H1 (cell line): ENCODE data around the gene ELMO1. TPM values are rescaled to one million over a fixed set of nuclear protein-coding genes. Genes with fewer than 3 reads are reported as not detected.

Experiments used
- CTCF ChIA-PET: fragments of 300-600 bp; sonication (Branson Sonifier 250); formaldehyde crosslinking; loops from one replicate; lab custom pipeline; 2021; ENCODE audit not compliant: partially characterized antibody; lab: Charles Lee
- POLR2A ChIA-PET: fragments of 300-600 bp; sonication (Branson Sonifier 250); formaldehyde crosslinking; loops from one replicate; lab custom pipeline; 2021; ENCODE audit warnings: inconsistent platforms; ENCODE audit not compliant: partially characterized antibody; lab: Charles Lee
- DNase-seq, 2 experiments: peaks; one replicate each; pipeline versions ENCODE4 v3.0.0 to v3.0.0-alpha.2; 2010 to 2022; ENCODE audit warnings: low spot score in 2 of 2, low read depth in 1 of 2, mixed read lengths in 1 of 2
- FAIRE-seq: peaks from 2 replicates; lab custom pipeline; 2011; peaks lifted over from hg19 to GRCh38; lab: Jason Lieb, UNC
- H2AFZ ChIP-seq: 2 replicates; pipeline ENCODE4 v1.8.1; 2012; ENCODE audit warnings: low read length, inconsistent platforms
- H2AK5ac ChIP-seq: 2 replicates; pipeline ENCODE4 v1.6.1; 2013; ENCODE audit warnings: low read depth, low read length
- H2BK120ac ChIP-seq: replicated peaks from 2 replicates; pipeline ENCODE3; 2013; ENCODE audit warnings: low read depth, low read length, inconsistent platforms
- H2BK12ac ChIP-seq: 2 replicates; pipeline ENCODE4 v1.6.1; 2013; ENCODE audit warnings: low read depth, low read length
- H2BK15ac ChIP-seq: 2 replicates; pipeline ENCODE4 v1.6.1; 2013; ENCODE audit warnings: low read length
- H2BK20ac ChIP-seq: 2 replicates; pipeline ENCODE4 v1.6.1; 2013; ENCODE audit warnings: low read length
- H2BK5ac ChIP-seq: 2 replicates; pipeline ENCODE4 v1.6.1; 2013; ENCODE audit warnings: low read depth, low read length
- H3K14ac ChIP-seq: 2 replicates; pipeline ENCODE4 v1.6.1; 2013; ENCODE audit warnings: inconsistent platforms; ENCODE audit not compliant: insufficient read length
- H3K18ac ChIP-seq: 2 replicates; pipeline ENCODE4 v1.6.1; 2013; ENCODE audit warnings: low read length; ENCODE audit errors: extremely low read depth
- H3K23ac ChIP-seq: 2 replicates; pipeline ENCODE4 v1.6.1; 2013; ENCODE audit warnings: inconsistent platforms; ENCODE audit not compliant: insufficient read length
- H3K23me2 ChIP-seq: 2 replicates; pipeline ENCODE4 v1.6.1; 2013; ENCODE audit warnings: low read depth, low read length
- H3K27ac ChIP-seq: 2 replicates; pipeline ENCODE4 v1.6.1; 2011; ENCODE audit warnings: low read depth, low read length, inconsistent platforms
- H3K27me3 ChIP-seq, 4 experiments: replicated peaks in 1 of 4; 1 replicate in 1 of 4; 2 replicates in 3 of 4; pipeline versions ENCODE4 v1.6.1 to v1.8.1; 2011 to 2013; ENCODE audit warnings: low read length in 3 of 4, mild to moderate bottlenecking in 3 of 4, inconsistent platforms in 2 of 4, mixed read lengths in 2 of 4, moderate library complexity in 1 of 4; ENCODE audit not compliant: control insufficient read depth in 3 of 4, insufficient read depth in 3 of 4; ENCODE audit errors: extremely low read depth in 1 of 4
- H3K36me3 ChIP-seq, 4 experiments: 2 replicates each; pipeline versions ENCODE4 v1.6.1 to v1.8.1; 2011 to 2013; ENCODE audit warnings: mild to moderate bottlenecking in 4 of 4, low read length in 3 of 4, moderate library complexity in 2 of 4, control low read depth in 1 of 4, inconsistent platforms in 1 of 4; ENCODE audit not compliant: insufficient read depth in 4 of 4, control insufficient read depth in 2 of 4
- H3K4ac ChIP-seq: replicated peaks from 2 replicates; pipeline ENCODE3; 2013; ENCODE audit warnings: low read length, low read depth, mixed read lengths, inconsistent platforms; ENCODE audit not compliant: insufficient read length
- H3K4me1 ChIP-seq, 4 experiments: replicated peaks in 1 of 4; 1 replicate in 1 of 4; 2 replicates in 3 of 4; pipeline versions ENCODE4 v1.6.1 to v1.8.1; 2011 to 2013; ENCODE audit warnings: low read length in 3 of 4, inconsistent platforms in 2 of 4, mixed read lengths in 1 of 4; ENCODE audit not compliant: insufficient read depth in 4 of 4, control insufficient read depth in 3 of 4
- H3K4me2 ChIP-seq, 2 experiments: 2 replicates each; pipeline versions ENCODE4 v1.6.1 to v1.8.1; 2011 to 2013; ENCODE audit warnings: low read depth in 2 of 2, low read length in 2 of 2, control low read depth in 1 of 2, inconsistent platforms in 1 of 2, mild to moderate bottlenecking in 1 of 2; ENCODE audit not compliant: insufficient read depth in 1 of 2
- H3K4me3 ChIP-seq, 4 experiments: fragments of 200-600, 300-600 bp in 1 of 4; sonication (generic), shearing (Covaris generic), sonication (Bioruptor Twin) in 1 of 4; 2 replicates each; pipeline versions ENCODE4 v1.5.1 to v1.8.1; 2011 to 2016; ENCODE audit warnings: low read length in 4 of 4, low read depth in 3 of 4, control low read depth in 2 of 4, inconsistent platforms in 2 of 4, mild to moderate bottlenecking in 2 of 4, mixed read lengths in 1 of 4, moderate library complexity in 1 of 4; ENCODE audit not compliant: insufficient read depth in 2 of 4; ENCODE audit errors: extremely low read depth in 1 of 4
- H3K56ac ChIP-seq: replicated peaks from 2 replicates; pipeline ENCODE3; 2013; ENCODE audit warnings: low read depth, mild to moderate bottlenecking, mixed read lengths, low read length, inconsistent platforms; ENCODE audit not compliant: insufficient read length
- H3K79me1 ChIP-seq: 2 replicates; pipeline ENCODE4 v1.6.1; 2013; ENCODE audit warnings: low read depth, low read length, control low read depth
- H3K79me2 ChIP-seq, 2 experiments: 2 replicates each; pipeline versions ENCODE4 v1.6.1 to v1.8.1; 2012 to 2013; ENCODE audit warnings: low read length in 2 of 2, mild to moderate bottlenecking in 2 of 2, inconsistent platforms in 1 of 2; ENCODE audit not compliant: insufficient read depth in 2 of 2, control insufficient read depth in 1 of 2
- H3K9ac ChIP-seq, 4 experiments: replicated peaks in 1 of 4; 1 replicate in 1 of 4; 2 replicates in 3 of 4; pipeline versions ENCODE4 v1.6.1 to v1.8.1; 2011 to 2013; ENCODE audit warnings: low read depth in 3 of 4, low read length in 3 of 4, control low read depth in 2 of 4, mild to moderate bottlenecking in 2 of 4, moderate library complexity in 2 of 4, inconsistent platforms in 1 of 4; ENCODE audit errors: extremely low read depth in 1 of 4
- H3K9me3 ChIP-seq, 2 experiments: 2 replicates each; pipeline versions ENCODE4 v1.6.1 to v1.8.1; 2012 to 2013; ENCODE audit warnings: mild to moderate bottlenecking in 2 of 2, moderate library complexity in 2 of 2, control low read depth in 1 of 2, inconsistent platforms in 1 of 2, low read depth in 1 of 2, low read length in 1 of 2, mixed read lengths in 1 of 2; ENCODE audit not compliant: insufficient read depth in 2 of 2
- H4K20me1 ChIP-seq, 2 experiments: replicated peaks in 1 of 2; 2 replicates each; pipeline versions ENCODE3 to v1.8.1; 2011 to 2013; ENCODE audit warnings: inconsistent platforms in 2 of 2, low read length in 2 of 2, mild to moderate bottlenecking in 1 of 2; ENCODE audit not compliant: insufficient read depth in 2 of 2, control insufficient read depth in 1 of 2
- H4K5ac ChIP-seq: 2 replicates; pipeline ENCODE4 v1.6.1; 2013; ENCODE audit warnings: low read length, low read depth, mixed read lengths, inconsistent platforms; ENCODE audit not compliant: insufficient read length
- H4K8ac ChIP-seq: 2 replicates; pipeline ENCODE4 v1.8.0; 2013; ENCODE audit warnings: mild to moderate bottlenecking, moderate library complexity, low read length, inconsistent platforms; ENCODE audit not compliant: insufficient read depth; ENCODE audit errors: extremely low read depth
- H4K91ac ChIP-seq: replicated peaks from 2 replicates; pipeline ENCODE3; 2013; ENCODE audit warnings: low read length, mixed read lengths, inconsistent platforms; ENCODE audit not compliant: insufficient read length
- BCL11A ChIP-seq, 2 experiments: IDR thresholded peaks; one replicate each; pipeline ENCODE4 v1.6.1; 2011; ENCODE audit warnings: low read depth in 2 of 2, low read length in 2 of 2, mild to moderate bottlenecking in 2 of 2
- CEBPB ChIP-seq: IDR thresholded peaks from 2 replicates; pipeline ENCODE4 v1.6.1; 2012; ENCODE audit warnings: low read depth, low read length
- HDAC2 ChIP-seq, 2 experiments: fragments of 300-600 bp in 1 of 2; sonication (generic) in 1 of 2; IDR thresholded peaks; 2 replicates each; pipeline ENCODE4 v1.6.1; 2011 to 2012; ENCODE audit warnings: low read depth in 2 of 2, low read length in 2 of 2, mild to moderate bottlenecking in 2 of 2, moderate library complexity in 2 of 2, borderline replicate concordance in 1 of 2, inconsistent platforms in 1 of 2
- RXRA ChIP-seq: IDR thresholded peaks from 2 replicates; pipeline ENCODE4 v1.6.1; 2011; ENCODE audit warnings: low read depth, mild to moderate bottlenecking, low read length, moderate library complexity; ENCODE audit not compliant: insufficient read depth
- SAP30 ChIP-seq: fragments of 300-600 bp; sonication (generic); IDR thresholded peaks from 2 replicates; pipeline ENCODE4 v1.7.1; 2012; ENCODE audit warnings: low read length, moderate library complexity, mild to moderate bottlenecking, inconsistent platforms; ENCODE audit not compliant: insufficient read depth, insufficient replicate concordance
- TAF7 ChIP-seq: optimal IDR thresholded peaks from 2 replicates; pipeline ENCODE3; 2011; ENCODE audit warnings: low read depth, mild to moderate bottlenecking, inconsistent platforms, low read length, moderate library complexity, borderline replicate concordance
- WGBS, 2 experiments: shearing (Covaris generic) in 1 of 2; methylation state at CpG; one replicate each; pipeline versions ENCODE4 v1.1.6 to v1.1.7; 2013 to 2015; ENCODE audit warnings: low lambda C conversion rate in 2 of 2, mixed read lengths in 2 of 2, inconsistent platforms in 1 of 2, low coverage in 1 of 2, missing lambda C conversion rate in 1 of 2; ENCODE audit not compliant: insufficient replicate concordance in 2 of 2, insufficient coverage in 1 of 2, insufficient read length in 1 of 2; ENCODE audit errors: extremely low coverage in 1 of 2, missing lambda C conversion rate in 1 of 2; 5-methylcytosine and 5-hydroxymethylcytosine counted together
- polyA plus RNA-seq, 7 experiments: library from polyadenylated mRNA; depleted of rRNA in 3 of 7; stranded (reverse) in 5 of 7; unstranded in 2 of 7; fragments of >200 nt in 5 of 7; fragments of 200-250 nt in 2 of 7; gene quantifications; 1 replicate in 5 of 7; 2 replicates in 1 of 7; 4 replicates in 1 of 7; pipeline versions ENCODE4 v1.2.1 to v1.2.3, GENCODE V29; 2011 to 2013; ENCODE audit warnings: missing spikeins in 2 of 7, mixed read lengths in 2 of 7
- total RNA-seq: library from RNA; stranded (reverse); fragmentation: NEBNext Ultra II Directional; extraction: Animal tissue kit (Norgen Biotek cat#: 25700); gene quantifications from 2 replicates; pipeline ENCODE4 v1.2.1, GENCODE V29; 2021
- TF ChIP-seq, protein P1 (sequence below): IDR thresholded peaks from 2 replicates; pipeline ENCODE4 v1.6.1; 2011; ENCODE audit warnings: low read length, improper control_type of control experiment

The ELMO1 gene
- total and polyA plus RNA-seq, 2 of the 8 experiments (the other 6 are each of a cell fraction or from before 2014, with no cell fraction given) = 18.4 to 21.0 TPM

DNA sequence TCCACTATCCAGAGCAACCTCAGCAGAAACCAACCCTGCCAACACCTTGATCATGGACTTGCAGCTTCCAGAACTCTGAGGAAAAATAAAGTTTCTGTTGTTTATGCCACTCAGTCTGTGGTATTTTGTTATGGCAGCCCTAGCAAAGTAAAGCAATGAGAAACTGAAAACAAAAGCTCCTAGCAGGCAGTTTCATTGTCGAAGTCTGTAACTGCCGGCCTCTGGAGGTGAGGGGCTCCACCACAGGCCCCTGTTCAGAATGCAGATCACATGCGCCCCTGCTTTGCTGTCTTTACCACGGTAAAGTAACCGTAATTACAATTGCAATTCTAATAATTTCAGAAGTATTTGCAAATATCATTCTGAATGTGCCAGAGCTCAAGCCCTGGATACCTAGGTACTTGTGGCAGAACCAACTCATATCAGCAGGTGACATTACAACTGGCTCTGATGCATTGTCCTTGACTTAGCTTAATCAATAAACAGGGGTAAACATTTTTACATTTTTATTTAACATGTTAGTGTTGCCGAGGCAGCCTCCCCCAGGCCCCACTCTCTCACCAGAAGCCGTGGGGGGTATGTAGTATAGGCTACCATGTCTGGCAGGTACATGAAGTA, 193.2 kb downstream of the ELMO1 start:
- no peak overlapping the region for H3K56ac ChIP-seq
- H3K9ac ChIP-seq = no peak overlapping the region
- H3K27ac ChIP-seq = no peak overlapping the region
- H2BK5ac ChIP-seq = no peak overlapping the region
- no peak overlapping the region for H2BK12ac ChIP-seq
- no peak overlapping the region for H3K4me2 ChIP-seq
- no peak overlapping the region for H2BK20ac ChIP-seq
- ChIA-PET POLR2A (interaction anchor here (1.2 kb wide), 1 partner anchor 8 kb away, joined by 4 read pairs; no protein-coding TSS in a partner anchor), CTCF (interaction anchor here (0.8 to 2.4 kb wide), 6 partner anchors 11 to 240 kb away, joined by 3 to 13 read pairs (median 4); no protein-coding TSS in a partner anchor)
- FAIRE-seq (no peak), DNase-seq (no peak)
- no peaks in the 10 kb centered on the region for H3K79me2 ChIP-seq
- H3K14ac ChIP-seq = no peak overlapping the region
- H4K91ac ChIP-seq = no peak overlapping the region
- H3K79me1 ChIP-seq = no peaks in the 10 kb centered on the region
- H3K4me3 ChIP-seq = no peak overlapping the region
- no peaks in the 10 kb centered on the region for H4K20me1 ChIP-seq
- H3K18ac ChIP-seq = peak overlapping the region; percentile 20
- no peak overlapping the region for H2BK120ac ChIP-seq
- WGBS, 2 experiments = 80% methylated on average over 7 of the region's 7 CpGs; no CpG with 5 or more reads in 1 of the 2 experiments
- no peak overlapping the region for H2AK5ac ChIP-seq
- H4K5ac ChIP-seq = no peak overlapping the region
- no peaks in the 10 kb centered on the region; the same call in none of the 2 replicates for H3K23me2 ChIP-seq
- H3K27me3 ChIP-seq = no peaks in the 10 kb centered on the region
- no peak overlapping the region for H2BK15ac ChIP-seq
- H3K36me3 ChIP-seq = no peaks in the 10 kb centered on the region
- no peak overlapping the region for H4K8ac ChIP-seq
- no peak overlapping the region for H3K23ac ChIP-seq
- H2AFZ ChIP-seq = no peak overlapping the region
- no peak overlapping the region for H3K4ac ChIP-seq
- H3K4me1 ChIP-seq = peaks cover 2 to 8% (median 6%) of the 10 kb centered on the region in 4 experiments; a peak in 5 of 7 replicates
- H3K9me3 ChIP-seq = no peaks in the 10 kb centered on the region
- TF ChIP-seq SAP30 (no peak), RXRA (no peak), TAF7 (no peak), HDAC2 (IDR thresholded peaks at IDR 0.05; ENCODE audit: borderline replicate concordance in 1 of 2, low read depth in 2 of 2, low read length in 2 of 2) (no peak), BCL11A (IDR thresholded peaks at IDR 0.05; ENCODE audit: low read depth in 2 of 2, low read length in 2 of 2) (no peak), CEBPB (no peak)
- TF ChIP-seq, protein P1, sequence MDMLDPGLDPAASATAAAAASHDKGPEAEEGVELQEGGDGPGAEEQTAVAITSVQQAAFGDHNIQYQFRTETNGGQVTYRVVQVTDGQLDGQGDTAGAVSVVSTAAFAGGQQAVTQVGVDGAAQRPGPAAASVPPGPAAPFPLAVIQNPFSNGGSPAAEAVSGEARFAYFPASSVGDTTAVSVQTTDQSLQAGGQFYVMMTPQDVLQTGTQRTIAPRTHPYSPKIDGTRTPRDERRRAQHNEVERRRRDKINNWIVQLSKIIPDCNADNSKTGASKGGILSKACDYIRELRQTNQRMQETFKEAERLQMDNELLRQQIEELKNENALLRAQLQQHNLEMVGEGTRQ = no peak
